HG03432 (cell line): ENCODE data around the gene EPHA2.

ENCODE experiments used
- ATAC-seq: cut with Tn5 transposase; IDR thresholded peaks from one replicate; pipeline ENCODE4 v1.9.1; 2021; ENCODE audit warnings: mild to moderate bottlenecking, moderate library complexity; ENCODE audit not compliant: unreplicated experiment

The EPHA2 gene

DNA sequence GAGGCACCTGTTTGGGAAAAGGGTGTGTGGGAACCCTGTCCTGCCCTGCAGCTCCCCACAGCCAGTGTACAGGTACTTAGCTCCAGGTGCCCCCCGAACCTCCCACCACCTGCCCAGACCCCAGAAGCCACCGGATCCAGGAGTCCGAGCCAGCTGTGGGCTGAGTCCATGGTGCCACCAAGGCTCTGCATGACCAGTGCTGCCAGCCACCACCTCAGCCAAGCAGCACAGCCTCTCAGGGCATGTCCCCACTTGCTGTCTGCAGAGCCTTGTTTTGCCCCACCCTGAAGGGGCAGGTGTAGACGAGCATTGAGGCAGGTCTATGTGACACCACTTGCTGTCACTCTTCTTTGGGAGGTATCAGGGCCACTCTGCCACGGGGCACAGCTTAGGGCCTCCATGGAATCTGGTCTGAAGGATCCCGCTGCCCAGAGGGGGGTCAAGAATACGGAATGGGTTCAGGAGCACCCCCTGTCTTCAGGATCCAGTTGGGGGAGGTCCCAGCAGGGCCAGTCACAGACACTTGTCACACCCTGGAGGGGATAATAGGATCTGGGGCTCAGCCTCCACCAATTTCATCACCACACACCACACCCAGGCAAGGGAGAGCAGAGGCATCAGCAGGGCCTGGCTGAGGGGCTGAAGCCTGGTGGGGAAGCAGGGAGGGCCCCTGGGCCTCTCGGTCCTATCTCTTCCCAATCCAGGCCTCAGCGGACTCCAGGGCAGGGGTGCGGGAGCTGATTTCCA is 28.9 kb upstream of the EPHA2 start:
- no peak for ATAC-seq

DNA sequence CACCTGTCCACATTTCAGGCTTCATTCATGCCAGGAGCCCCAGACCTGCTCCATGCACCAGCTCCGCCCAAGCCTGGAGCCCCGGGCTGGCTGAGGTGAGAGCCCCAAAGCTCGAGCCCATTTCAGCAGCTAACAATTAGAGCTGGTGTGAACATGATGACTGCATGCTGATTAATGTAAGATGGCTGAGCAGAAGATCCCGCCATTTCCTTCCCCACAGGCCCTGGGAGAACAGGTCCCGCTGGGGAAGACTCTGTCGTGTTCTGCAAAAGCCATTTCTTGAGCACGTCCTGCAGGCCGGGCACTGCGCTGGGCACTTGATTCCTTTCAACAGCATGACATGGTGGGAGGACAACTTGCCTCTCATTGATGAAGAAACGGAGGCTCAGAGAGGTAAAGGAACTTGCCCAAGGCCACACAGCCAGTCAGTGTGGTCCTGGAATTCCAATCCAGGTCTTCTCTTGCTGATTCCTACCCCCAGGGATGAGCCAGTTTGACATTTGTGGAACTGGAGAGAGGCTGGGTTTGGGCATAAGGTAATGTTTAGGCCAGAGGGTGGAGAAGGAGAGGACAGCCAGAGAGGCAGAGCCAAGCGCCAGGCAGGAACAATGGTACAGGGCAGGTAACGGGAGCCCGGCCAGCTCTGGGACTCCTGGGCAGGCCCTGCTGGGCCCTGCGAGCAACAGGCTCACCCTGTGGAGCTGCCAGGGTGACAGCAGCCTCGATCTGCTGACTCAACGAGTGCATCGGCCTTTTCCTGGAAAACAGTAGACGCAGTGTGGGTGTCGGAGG is 28.1 kb upstream of the EPHA2 start:
- no peak for ATAC-seq

DNA sequence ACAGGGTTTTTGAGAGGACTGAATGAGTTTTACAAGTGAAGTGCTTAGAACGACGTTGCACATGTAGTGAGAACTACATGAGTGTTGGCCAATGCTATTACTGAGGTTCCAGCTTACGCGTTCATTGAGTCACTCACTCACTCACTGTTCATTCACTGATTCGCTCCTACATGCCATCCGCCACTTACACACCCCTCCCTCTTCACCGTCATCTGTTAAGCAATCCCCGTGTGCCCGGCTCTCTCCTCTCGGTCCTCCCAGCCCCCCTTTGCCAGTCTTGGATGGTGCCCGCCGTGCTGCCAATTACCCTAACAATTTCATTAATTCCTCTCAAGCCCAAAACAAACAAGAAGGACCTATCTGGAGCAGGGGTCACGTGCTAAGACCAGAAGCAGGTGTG is 27.3 kb upstream of the EPHA2 start:
- no peak for ATAC-seq

DNA sequence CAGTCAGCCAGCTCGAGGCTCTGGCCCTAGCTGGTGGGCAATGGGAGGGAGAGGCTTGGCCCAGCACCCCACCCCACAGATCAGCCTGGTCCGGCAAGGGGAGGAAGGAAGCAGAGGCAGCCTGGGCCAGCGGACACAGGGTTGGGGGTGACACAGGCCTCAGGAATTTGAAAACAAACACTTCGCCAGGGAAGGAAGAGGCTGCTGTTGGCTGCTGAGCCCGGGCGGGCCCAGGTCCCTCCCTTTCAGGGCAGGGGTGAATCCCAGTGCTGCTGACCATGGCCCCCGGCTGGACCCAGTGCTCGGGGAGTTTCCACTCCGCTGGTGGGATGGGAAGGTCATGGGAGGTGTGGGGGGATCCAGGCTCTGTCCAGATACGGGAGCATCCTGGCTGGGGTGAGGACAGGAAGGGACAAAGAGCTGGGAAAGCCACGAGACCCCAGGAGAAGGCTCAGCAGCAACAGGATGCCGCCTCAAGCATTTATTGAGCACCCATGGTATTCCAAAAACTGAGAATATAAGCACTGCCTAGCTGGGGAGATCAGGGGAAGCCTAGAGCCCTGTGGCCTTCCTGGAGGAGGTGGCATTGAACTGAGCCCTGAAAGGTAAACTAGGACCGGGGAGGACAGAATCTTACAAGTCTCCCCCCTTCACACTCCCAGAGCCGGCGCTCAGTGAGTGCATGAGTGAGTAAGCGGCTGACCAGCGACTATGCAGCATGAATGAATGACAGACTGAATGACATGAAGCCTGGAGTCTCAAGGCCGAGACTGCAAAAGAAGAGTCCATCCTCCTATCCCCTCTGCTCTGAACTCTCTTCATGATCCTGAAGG is 26.2 kb upstream of the EPHA2 start:
- ATAC-seq = no peak

DNA sequence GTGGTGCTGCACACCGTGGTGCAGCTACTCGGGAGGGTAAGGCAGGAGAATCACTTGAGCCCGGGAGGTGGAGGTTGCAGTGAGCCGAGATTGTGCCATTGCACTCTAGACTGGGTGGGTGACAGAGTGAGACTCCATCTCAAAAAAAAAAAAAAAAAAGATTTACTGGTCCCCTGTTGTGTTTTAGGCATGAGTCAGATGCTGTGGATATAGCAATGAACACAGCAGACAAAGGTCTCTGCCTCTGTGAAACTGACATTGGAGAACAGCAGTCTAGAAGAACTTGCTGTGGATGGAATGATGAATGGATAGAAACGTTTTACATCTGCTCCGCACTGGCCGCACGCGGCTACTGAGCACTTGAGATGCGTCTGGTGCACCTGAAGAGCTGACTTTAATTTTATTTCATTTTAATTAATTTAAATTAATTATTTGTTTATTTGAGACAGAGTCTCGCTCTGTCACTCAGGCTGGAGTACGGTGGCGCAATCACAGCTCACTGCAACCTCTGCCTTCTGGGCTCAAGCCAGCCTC is 24.5 kb upstream of the EPHA2 start:
- ATAC-seq = no peak

DNA sequence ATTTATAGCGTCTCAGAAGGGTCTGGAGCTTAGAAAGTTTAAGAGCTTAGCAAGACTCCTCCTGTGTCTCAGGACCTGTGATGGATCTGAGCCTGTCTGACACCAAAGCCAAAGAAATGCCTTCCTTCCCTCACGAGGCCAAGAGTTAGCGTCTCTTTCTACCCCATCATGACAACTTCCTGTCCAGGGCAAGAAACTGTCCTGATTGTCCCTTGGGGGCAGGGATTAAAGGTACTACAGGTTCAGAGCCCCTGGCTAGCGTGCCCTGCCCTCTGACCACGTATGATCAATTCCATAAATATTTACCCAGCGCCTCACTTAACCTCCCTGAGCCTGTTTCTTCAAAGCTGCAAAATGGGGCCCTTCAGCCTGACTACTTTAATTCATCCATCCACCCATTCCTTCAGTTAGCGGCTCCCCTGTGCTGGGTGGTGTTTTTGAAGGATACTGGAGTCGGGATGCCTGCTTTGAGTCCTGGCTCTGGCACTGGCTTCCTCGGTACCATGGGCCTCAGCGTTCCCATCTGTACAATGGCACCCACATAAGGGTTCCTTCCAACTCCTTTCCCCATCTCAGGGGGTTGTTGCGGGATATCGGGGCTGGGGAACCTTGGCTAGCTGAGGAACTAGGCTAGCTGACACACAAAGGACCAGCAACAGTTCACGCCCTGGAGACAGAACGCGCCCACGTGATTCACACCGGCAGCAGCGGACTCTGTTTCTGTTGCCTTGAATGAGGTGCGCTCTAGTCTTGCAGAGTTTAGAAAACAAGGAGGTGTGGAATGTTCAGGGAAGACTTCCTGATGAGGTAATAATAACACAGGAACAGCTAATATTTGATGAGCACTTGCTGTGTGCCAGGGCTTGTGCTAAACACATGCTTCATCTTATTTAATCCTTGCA is 23.0 kb upstream of the EPHA2 start:
- no peak for ATAC-seq

DNA sequence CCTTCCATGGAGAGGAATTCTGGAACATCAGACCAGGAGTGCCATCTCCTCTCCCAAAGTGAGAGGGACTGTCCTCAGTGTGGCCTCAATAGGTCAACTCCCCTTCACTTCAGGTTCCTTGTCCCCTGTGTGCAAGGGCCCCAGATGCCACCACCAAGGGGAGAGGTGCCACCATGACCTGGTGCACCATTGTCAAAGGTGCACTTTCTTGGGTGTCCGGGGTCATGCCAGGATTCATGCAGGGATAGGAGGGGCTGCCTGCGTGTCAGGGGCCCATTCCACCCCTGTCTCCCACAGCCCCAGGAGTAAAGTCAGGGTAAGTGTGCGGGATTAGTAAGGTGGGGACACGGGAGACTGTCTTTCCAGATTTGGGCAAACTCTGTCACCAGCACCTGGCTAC is 21.4 kb upstream of the EPHA2 start:
- ATAC-seq = no peak

DNA sequence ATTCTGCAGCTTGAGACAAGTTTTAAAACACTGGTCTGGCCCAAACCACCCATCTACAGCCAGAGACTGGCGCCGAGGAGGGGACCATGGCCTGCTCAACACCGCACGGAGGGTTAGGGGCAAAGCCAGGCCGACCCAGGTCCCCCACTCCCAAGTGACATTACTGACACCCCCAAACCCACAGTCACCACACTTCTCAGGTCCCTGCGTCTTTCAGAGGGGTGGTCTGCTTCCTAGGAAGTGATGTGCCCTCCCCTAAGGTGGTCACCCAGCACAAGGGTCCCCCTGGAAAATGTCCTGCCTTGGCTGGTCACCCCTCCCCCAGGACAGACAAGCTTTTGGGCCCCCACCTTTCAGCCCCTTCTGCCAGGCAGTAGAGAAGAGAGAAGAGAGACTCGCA is 20.8 kb upstream of the EPHA2 start:
- no peak for ATAC-seq

DNA sequence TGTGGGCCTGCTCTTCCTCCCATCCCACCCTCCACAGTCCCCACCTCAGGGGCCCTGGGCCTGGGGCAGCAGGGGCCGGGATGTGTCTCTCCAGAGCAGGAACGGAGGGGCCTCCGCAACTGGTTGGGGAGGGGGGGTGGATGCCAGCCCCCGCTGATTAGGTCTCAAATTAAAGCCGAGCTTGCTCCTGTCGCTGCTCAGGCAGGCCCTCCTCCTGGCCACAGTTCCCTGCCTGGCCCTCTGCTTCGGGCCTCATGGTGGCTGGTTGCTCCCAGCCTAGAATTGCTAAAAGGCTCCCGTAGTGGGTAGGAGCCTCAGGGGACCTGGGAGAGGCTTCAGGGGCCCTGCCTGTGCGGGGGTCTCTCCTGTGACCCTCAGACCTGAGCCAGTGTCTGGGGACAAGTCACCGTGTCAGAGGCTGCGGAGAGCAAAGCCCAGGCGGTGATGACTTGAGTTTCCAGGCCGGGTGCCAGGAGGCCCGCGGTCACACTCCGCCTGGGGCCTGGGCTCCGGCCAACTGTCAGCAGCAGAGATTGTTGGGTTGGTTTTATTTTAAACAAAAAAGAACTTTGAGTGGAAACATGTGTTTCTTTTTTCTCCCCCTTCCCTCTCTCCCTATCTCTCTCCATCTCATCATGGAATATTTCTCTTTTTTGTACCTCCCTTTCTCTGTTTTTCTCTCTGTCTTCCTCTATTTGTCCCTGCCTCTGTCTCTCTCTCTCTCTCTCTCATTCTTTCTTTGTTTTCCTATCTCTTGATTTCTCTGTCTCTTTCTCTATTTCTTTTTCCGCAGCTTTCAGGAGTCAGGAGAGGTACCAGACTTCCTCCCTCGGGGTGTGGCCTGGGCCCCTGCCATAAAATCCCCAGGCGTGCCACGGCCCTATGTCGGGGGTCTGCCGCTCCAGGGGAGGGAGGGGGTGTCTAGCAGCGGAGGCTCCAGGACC is 20.0 kb upstream of the EPHA2 start:
- no peak for ATAC-seq

DNA sequence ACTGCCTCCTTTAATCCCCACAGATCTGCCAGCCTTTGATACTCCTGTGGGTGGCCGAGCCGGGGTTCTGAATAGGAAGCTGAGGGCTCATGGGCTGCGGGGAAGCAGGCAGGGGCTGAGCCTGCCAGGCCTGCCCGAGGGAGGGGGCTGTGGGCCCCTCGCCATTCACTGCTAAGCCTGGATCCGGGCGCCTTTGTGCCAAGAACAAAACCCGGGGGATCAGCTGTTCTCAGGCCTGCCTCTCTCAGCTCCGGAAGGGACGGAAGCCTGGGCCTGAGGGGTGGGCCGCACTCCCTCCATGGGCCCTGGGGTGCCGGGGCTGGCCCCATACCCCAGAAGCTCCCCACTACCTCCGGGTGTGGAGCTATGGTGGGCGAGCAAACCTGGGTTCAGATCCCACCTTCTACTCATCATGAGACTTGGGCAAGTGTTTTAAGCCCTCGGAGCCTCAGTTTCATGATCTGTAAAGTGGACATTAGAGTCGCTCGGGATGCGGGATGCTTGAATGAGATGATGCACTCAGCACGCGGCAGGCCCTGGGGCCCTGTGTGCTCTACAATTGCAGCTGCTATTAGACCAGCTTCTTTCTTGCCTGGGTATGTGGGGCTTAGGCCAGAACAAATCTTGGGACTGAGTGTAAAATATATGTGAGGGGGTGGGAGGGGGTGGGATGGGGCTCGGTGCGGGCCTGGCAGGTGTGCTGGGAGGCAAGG is 19.2 kb upstream of the EPHA2 start:
- no peak for ATAC-seq

DNA sequence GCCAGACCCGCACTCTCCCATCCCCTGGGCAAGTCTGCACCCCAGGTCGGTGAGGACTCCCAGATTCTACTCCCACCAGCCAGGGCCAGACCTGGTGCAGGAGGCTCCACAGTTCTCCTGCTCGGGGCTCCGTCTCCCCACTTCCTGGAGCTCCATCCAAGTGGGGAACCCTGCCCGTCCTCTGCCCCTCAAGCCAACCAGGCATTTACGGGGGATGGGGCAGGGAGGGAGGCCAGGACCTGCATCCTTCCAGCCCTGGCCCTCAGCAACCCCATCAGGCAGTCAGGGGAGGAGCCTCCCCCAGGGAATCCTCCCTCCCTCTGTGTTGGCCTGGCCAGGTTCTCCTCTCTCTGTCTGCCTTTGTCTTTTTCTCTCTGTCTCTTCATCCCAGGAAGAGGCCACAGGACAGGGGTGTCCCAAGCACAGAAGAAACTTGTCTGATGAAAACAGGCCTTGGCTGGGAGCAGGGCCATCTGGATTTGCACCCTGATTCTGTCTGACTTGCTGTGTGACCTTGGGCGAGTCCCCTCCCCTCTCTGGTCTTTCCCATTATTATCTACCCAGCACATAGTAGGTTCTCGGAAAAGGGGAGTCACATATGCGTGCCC is 18.5 kb upstream of the EPHA2 start:
- ATAC-seq = no peak

DNA sequence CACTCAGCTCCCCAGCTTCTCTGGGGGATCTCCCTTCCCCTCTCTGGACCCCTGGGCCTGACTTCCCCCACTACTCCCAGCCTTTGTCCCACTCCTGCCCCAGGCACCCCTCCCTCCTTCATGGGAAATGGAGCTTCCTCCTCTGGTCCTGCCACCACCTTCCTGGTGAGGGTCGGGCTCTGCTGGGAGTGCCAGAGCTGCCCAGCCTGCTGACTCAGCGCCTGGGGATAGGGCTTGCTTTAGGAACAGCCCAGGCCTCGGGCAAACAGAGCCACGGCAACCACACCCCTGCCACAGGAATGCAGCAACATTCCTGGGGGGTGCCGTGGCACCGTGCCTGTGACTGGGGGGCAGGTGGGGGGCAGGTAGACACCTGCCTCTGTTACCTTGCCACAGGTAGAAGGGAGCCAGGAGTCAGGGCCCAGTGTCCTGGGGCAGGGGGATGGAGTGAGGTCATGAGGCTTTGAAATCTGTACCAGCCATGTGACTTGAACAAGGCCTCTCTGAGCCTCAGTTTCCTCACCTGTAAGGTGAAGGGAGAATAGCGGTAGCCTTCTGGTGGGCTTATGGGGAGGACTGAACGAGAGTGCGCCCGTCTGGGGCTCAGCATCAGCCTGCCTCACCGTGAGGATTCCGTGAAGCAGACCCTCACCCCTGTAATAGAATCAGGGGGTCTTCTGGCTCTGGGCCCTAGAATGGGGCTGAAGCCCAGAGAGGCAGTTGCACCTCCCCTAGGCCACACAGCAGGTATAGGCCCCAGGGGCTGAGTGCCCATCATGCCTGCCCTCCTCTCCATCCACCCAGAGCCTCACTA is 17.8 kb upstream of the EPHA2 start:
- ATAC-seq = no peak

DNA sequence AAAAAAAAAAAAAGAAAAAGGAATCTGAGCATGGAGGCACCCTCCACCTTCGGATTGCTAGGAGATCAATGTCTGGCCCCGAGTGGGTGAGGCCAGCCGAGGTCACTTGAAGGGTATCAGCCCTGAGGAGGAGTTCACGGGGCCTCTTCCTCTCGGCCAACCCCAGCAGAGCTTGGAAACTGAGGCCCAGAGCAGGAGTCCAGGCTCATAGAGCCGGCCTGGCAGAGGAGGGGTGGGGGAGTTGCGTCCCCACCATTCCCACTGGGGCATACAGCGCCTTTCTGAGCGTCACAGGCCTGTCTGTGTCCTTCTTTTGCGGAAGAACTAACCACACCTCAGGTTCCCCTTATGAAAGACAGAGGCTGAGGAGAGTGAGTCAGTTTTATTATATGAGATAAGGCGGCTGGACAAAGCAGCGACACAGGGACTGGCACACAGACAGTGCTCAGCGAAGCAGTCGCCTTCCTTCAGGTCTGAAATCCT is 17.1 kb upstream of the EPHA2 start:
- no peak for ATAC-seq

DNA sequence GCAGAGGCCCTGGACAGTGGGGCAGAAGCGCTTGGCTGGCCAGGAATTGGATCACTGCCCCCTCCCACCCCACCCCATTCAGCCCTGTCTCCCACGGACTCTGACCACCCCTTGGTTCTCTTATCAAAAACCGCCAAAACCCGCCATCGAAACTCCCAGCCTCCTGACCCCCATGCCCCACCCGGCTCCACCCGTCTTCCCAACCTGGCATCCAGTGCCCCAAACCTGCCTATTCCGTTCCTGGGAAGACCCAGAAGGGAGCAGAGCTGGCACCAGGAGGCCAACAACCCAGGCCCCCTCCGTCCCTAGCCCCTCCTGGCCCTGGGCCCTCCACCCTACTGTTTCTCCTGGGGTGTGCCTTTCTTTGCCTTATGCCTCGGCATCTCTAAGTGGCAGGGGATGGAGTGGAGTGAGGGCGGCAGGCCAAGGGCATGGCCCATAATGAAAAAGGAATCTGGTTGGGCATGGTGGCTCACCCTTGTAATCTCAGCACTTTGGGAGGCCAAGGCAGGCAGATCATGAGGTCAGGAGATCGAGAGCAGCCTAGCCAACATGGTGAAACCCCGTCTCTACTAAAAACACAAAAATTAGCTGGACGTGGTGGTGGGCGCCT is 16.5 kb upstream of the EPHA2 start:
- no peak for ATAC-seq

DNA sequence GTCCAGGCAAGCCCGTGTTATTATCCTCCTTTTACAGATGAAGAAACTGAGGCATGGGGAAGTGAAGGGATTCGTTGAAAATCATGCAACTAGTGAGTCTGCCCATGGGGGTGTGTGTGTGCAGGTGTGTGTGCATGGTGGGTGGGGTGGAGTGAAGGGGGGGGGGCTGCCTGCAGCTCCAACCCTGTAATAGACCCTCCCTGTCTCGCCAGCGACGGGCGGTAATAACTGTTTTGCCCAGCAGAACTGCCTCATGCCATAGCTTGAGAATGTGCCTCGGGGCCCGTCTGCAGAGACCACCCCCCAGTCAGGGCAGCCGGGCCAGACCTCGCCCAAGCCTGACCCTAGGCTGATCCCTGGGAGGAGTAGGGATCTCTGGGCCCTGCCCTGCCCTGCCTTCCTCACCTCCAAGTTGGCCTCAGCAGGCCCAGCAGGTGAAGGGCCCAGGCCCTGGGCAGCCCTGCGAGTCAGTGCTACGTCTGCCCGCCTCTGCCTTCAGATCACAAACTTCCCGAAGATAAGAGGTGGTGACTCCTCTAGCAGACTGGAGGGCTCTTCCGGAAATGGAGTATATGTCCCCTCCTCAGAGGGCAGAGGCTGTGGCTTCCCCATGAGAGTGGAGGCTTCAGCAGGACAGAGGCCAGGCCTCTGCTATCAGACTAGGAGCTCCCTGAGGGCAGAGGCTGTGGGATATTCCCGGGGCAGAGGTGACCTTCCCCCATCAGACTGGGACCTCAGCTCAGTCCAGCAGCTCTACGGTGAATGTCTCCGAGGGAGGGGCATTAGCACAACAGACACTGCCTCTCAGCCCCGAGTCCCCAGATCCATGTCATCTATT is 15.7 kb upstream of the EPHA2 start:
- no peak for ATAC-seq

DNA sequence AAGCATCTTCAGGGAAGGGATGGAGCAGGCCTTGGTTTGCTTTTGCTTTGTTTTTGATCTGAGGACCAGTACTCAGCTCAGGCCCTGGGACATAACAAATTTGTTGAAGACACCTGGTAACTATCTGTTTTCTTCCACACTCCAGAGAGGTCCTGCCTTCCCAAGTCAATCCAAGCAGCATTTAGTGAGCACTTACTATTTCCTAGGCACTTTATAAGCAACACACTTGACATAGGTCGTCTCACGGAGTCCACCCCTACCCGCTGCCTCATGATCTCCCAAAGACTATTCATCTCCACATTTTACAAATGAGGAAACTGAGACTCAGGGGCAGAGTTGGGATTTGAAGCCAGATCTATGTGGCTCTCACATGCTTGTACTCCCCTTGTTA is 14.4 kb upstream of the EPHA2 start:
- no peak for ATAC-seq
